GM13977 (cell line): Measurements from ENCODE around the gene CHDH.

Experiments used
- DNase-seq: peaks from one replicate; pipeline ENCODE4 v3.0.0; 2012; ENCODE audit warnings: low spot score
- CTCF ChIP-seq: IDR thresholded peaks from 2 replicates; pipeline ENCODE4 v1.5.1; 2012; ENCODE audit warnings: mild to moderate bottlenecking, control low read depth; ENCODE audit not compliant: insufficient read depth; ENCODE audit errors: extremely low read depth, missing control alignments
- in situ Hi-C: fragments of 300-500 bp; cut with MboI; formaldehyde crosslinking; loops from one replicate; pipeline ENCODE4 v1.12.0; 2022; ENCODE audit warnings: low sequenced_read_pairs, low pct_unique_long_range_greater_than_20kb, mixed read lengths, inconsistent platforms; ENCODE audit not compliant: unreplicated experiment

Gene CHDH

DNA sequence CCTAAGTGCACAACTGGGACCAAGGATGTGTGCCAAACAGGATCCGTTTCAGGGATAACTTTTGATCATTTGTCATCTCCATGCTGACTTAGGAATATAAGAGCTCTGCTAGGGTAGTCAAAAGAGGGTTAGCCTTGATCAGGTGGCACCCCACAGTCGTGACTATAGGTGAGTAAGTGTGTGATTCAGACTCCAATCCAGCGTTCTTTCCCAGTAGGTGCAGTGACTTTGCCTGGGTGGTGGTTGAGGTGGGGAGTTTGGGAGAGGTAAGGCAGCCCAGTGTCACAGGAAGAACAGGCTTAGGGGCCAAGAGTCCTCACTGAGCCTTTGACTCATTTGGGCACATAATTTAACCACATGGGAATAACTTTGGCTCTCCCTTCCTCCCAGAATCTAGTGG is 51.0 kb downstream of the CHDH start:
- no peak for TF ChIP-seq CTCF
- in situ Hi-C loops: no loop called here
- DNase-seq: no peak

- in situ Hi-C loops: no loop called here
- DNase-seq: no peak
Observed at GRCh38 chr3:53794597-53794996, 51.6 kb downstream of the CHDH start.

GRCh38 chr3:53792866-53793265 is 53.4 kb downstream of the CHDH start:
- in situ Hi-C loops: no loop called here
- no peak for TF ChIP-seq CTCF

More at GRCh38 chr3:53794597-53794996, 51.6 kb downstream of the CHDH start:
- no peak for TF ChIP-seq CTCF

GRCh38 chr3:53791317-53791716 is 54.9 kb downstream of the CHDH start:
- no peak for DNase-seq

More at GRCh38 chr3:53792866-53793265, 53.4 kb downstream of the CHDH start:
- DNase-seq: no peak

GRCh38 chr3:53790470-53790869 is 55.7 kb downstream of the CHDH start:
- in situ Hi-C loops: no loop called here
- no peak for TF ChIP-seq CTCF
- DNase-seq: no peak

More at GRCh38 chr3:53791317-53791716, 54.9 kb downstream of the CHDH start:
- TF ChIP-seq CTCF: no peak
- in situ Hi-C loops: no loop called here

DNA sequence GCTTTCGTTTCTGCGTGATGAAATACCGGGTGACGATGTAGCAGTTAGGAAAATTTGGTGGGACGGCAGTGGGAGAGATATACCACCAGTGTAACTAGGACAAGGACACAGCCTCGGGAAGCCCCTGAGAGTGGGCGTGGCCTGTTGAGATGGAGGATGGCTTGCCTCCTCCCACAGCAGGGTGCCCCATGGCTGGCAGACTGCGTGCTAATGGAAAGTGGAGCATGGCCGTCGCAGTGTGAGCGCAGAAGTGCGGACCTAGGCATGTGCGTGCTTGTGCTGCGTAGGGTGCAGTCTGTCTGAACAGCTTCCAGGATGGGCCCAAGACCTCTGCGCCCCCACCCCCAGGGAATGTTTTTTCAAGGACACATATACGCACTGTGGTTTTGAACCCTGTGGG is 56.8 kb downstream of the CHDH start:
- no peak for TF ChIP-seq CTCF
- no peak for DNase-seq
- in situ Hi-C loops: no loop called here

GRCh38 chr3:53788038-53788437 is 58.2 kb downstream of the CHDH start:
- in situ Hi-C loops: no loop called here
- no peak for TF ChIP-seq CTCF
- DNase-seq: no peak
